ENCODE results near the gene SAMD5. TPM values are rescaled to one million over a fixed set of nuclear protein-coding genes. Genes with fewer than 3 reads are reported as not detected.

Gene SAMD5
- total and polyA plus RNA-seq, 9 of the 15 experiments (the other 6 are each of a cell fraction or from before 2014, with no cell fraction given): 0.15 to 0.91 (median 0.55) TPM

- TF ChIP-seq E2F6 (IDR thresholded peaks at IDR 0.05; ENCODE audit: borderline replicate concordance in 1 of 2, extremely low read depth in 1 of 2, insufficient read depth in 1 of 2, insufficient read length in 1 of 2, low read depth in 1 of 2, low read length in 1 of 2, poor library complexity in 1 of 2, severe bottlenecking in 1 of 2) (peak in 1 of 2 experiments; percentile 53), MTF1 (CRISPR knock-in tag; IDR thresholded peaks at IDR 0.05; ENCODE audit: borderline replicate concordance) (no peak), ZNF140 (CRISPR knock-in tag; IDR thresholded peaks at IDR 0.05) (no peak), HMGN3 (IDR thresholded peaks at IDR 0.05; ENCODE audit: borderline replicate concordance, extremely low read depth, insufficient read length, low read depth, low read length) (peak; percentile 9), ZNF785 (CRISPR knock-in tag; IDR thresholded peaks at IDR 0.05) (no peak), ZNF668 (CRISPR knock-in tag; IDR thresholded peaks at IDR 0.05) (no peak), HMGXB4 (CRISPR knock-in tag; IDR thresholded peaks at IDR 0.05) (no peak), PTRF (tag; IDR thresholded peaks at IDR 0.05) (no peak), PCBP1 (IDR thresholded peaks at IDR 0.05; ENCODE audit: low read depth, low read length, poor library complexity, severe bottlenecking) (no peak), NFATC3 (IDR thresholded peaks at IDR 0.05) (no peak), TAF9B (IDR thresholded peaks at IDR 0.05; ENCODE audit: partially characterized antibody) (no peak), RBM39 (optimal IDR thresholded peaks at IDR 0.05; ENCODE audit: low read depth, low read length) (no peak)
- TF ChIP-seq, protein P1, sequence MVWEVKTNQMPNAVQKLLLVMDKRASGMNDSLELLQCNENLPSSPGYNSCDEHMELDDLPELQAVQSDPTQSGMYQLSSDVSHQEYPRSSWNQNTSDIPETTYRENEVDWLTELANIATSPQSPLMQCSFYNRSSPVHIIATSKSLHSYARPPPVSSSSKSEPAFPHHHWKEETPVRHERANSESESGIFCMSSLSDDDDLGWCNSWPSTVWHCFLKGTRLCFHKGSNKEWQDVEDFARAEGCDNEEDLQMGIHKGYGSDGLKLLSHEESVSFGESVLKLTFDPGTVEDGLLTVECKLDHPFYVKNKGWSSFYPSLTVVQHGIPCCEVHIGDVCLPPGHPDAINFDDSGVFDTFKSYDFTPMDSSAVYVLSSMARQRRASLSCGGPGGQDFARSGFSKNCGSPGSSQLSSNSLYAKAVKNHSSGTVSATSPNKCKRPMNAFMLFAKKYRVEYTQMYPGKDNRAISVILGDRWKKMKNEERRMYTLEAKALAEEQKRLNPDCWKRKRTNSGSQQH (CRISPR knock-in tag; IDR thresholded peaks at IDR 0.05): no peak
- TF ChIP-seq, protein P2, sequence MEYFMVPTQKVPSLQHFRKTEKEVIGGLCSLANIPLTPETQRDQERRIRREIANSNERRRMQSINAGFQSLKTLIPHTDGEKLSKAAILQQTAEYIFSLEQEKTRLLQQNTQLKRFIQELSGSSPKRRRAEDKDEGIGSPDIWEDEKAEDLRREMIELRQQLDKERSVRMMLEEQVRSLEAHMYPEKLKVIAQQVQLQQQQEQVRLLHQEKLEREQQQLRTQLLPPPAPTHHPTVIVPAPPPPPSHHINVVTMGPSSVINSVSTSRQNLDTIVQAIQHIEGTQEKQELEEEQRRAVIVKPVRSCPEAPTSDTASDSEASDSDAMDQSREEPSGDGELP (CRISPR knock-in tag; IDR thresholded peaks at IDR 0.05; ENCODE audit: borderline replicate concordance): no peak
These were observed at the start of gene SAMD5 (continued) for GRCh38 chr6:147508042-147508865.

All from K562 (cell line).